ENCODE results near the gene FBN3. TPM values are rescaled to one million over a fixed set of nuclear protein-coding genes. Genes with fewer than 3 reads are reported as not detected.
"Not testable (repeated sequence)": the region's sequence is repeated elsewhere in the genome, so short reads cannot be mapped to it uniquely, and the experiment has no call there.

Gene FBN3
- total RNA-seq, 1 donor from 2014 or later, result 15.5 TPM

- H3K36me3 Mint-ChIP-seq (ENCODE audit: low read depth, unreplicated experiment), result peaks cover 4% of the 10 kb centered on the region
- TF ChIP-seq CTCF (IDR thresholded peaks at IDR 0.05; ENCODE audit: unreplicated experiment), result no peak
- peaks cover 6% of the 10 kb centered on the region for H3K27me3 Mint-ChIP-seq (ENCODE audit: unreplicated experiment)
- no peaks in the 10 kb centered on the region for H3K4me1 Mint-ChIP-seq (ENCODE audit: unreplicated experiment)
- H3K9me3 Mint-ChIP-seq (ENCODE audit: unreplicated experiment), result no peaks in the 10 kb centered on the region
- H3K27ac Mint-ChIP-seq (ENCODE audit: unreplicated experiment), result no peak overlapping the region
- DNase-seq (ENCODE audit: low spot score), result no peak
- no peak overlapping the region for H3K4me3 Mint-ChIP-seq (ENCODE audit: unreplicated experiment)
Observed at GRCh38 chr19:8108560-8109445, 40.6 kb downstream of the FBN3 start.

- Mint-ChIP-seq H3K27me3 (ENCODE audit: unreplicated experiment) (peaks cover 6% of the 10 kb centered on the region), H3K4me3 (ENCODE audit: unreplicated experiment) (no peak overlapping the region), H3K36me3 (ENCODE audit: low read depth, unreplicated experiment) (peaks cover 4% of the 10 kb centered on the region), H3K4me1 (ENCODE audit: unreplicated experiment) (no peaks in the 10 kb centered on the region), H3K9me3 (ENCODE audit: unreplicated experiment) (no peaks in the 10 kb centered on the region), H3K27ac (ENCODE audit: unreplicated experiment) (no peak overlapping the region)
- no peak for TF ChIP-seq CTCF (IDR thresholded peaks at IDR 0.05; ENCODE audit: unreplicated experiment)
- DNase-seq (ENCODE audit: low spot score), result no peak
Observed at GRCh38 chr19:8107301-8107903, 42.0 kb downstream of the FBN3 start.

GRCh38 chr19:8105471-8105870 is 43.9 kb downstream of the FBN3 start:
- no peak for DNase-seq (ENCODE audit: low spot score)
- Mint-ChIP-seq H3K4me1 (ENCODE audit: unreplicated experiment) (no peaks in the 10 kb centered on the region), H3K4me3 (ENCODE audit: unreplicated experiment) (no peak overlapping the region), H3K9me3 (ENCODE audit: unreplicated experiment) (no peaks in the 10 kb centered on the region), H3K27ac (ENCODE audit: unreplicated experiment) (no peak overlapping the region), H3K36me3 (ENCODE audit: low read depth, unreplicated experiment) (peaks cover 4% of the 10 kb centered on the region), H3K27me3 (ENCODE audit: unreplicated experiment) (peaks cover 8% of the 10 kb centered on the region)
- TF ChIP-seq CTCF (IDR thresholded peaks at IDR 0.05; ENCODE audit: unreplicated experiment), result no peak

GRCh38 chr19:8101910-8102309 is 47.5 kb downstream of the FBN3 start:
- not testable (repeated sequence) for H3K4me1 Mint-ChIP-seq (ENCODE audit: unreplicated experiment); DNase-seq (ENCODE audit: low spot score); H3K4me3 Mint-ChIP-seq (ENCODE audit: unreplicated experiment); H3K27ac Mint-ChIP-seq (ENCODE audit: unreplicated experiment); H3K27me3 Mint-ChIP-seq (ENCODE audit: unreplicated experiment); H3K9me3 Mint-ChIP-seq (ENCODE audit: unreplicated experiment)
- H3K36me3 Mint-ChIP-seq (ENCODE audit: low read depth, unreplicated experiment), result peaks cover 18% of the 10 kb centered on the region

GRCh38 chr19:8101311-8101710 is 48.1 kb downstream of the FBN3 start:
- no peak for TF ChIP-seq CTCF (IDR thresholded peaks at IDR 0.05; ENCODE audit: unreplicated experiment)
- Mint-ChIP-seq H3K27ac (ENCODE audit: unreplicated experiment) (no peak overlapping the region), H3K9me3 (ENCODE audit: unreplicated experiment) (peaks cover 3% of the 10 kb centered on the region), H3K36me3 (ENCODE audit: low read depth, unreplicated experiment) (peaks cover 24% of the 10 kb centered on the region), H3K27me3 (ENCODE audit: unreplicated experiment) (peaks cover 2% of the 10 kb centered on the region), H3K4me3 (ENCODE audit: unreplicated experiment) (no peak overlapping the region), H3K4me1 (ENCODE audit: unreplicated experiment) (no peaks in the 10 kb centered on the region)
- no peak for DNase-seq (ENCODE audit: low spot score)

Data from endothelial cell (in vitro differentiated cells).